GM23338 (cell line): ENCODE data around the gene INPP4B.

ENCODE experiments used
- CREB1 ChIP-seq: fragments of 250-450 bp; sonication (Bioruptor Pico); IDR thresholded peaks from 2 replicates; pipeline ENCODE4 v1.5.0; 2020; ENCODE audit warnings: low read depth, mild to moderate bottlenecking, moderate library complexity
- EZH2 ChIP-seq: fragments of 200-600 bp; sonication (generic); IDR thresholded peaks from one replicate; pipeline ENCODE4 v1.8.0; 2017; ENCODE audit warnings: antibody characterized with exemption, mild to moderate bottlenecking, low read depth; ENCODE audit not compliant: unreplicated experiment
- EZH2phosphoT487 ChIP-seq: fragments of 200-600 bp; sonication (generic); IDR thresholded peaks from one replicate; pipeline ENCODE4 v1.8.1; 2018; ENCODE audit warnings: antibody characterized with exemption; ENCODE audit not compliant: unreplicated experiment
- JUNB ChIP-seq: IDR thresholded peaks from one replicate; pipeline ENCODE4 v1.6.1; 2016; ENCODE audit warnings: antibody characterized with exemption; ENCODE audit not compliant: unreplicated experiment
- NANOG ChIP-seq: IDR thresholded peaks from 2 replicates; pipeline ENCODE4 v1.6.1; 2016; ENCODE audit warnings: antibody characterized with exemption, borderline replicate concordance
- POLR2AphosphoS5 ChIP-seq: IDR thresholded peaks from 2 replicates; pipeline ENCODE4 v1.6.1; 2016; ENCODE audit warnings: antibody characterized with exemption, low read depth
- STAT1 ChIP-seq: IDR thresholded peaks from one replicate; pipeline ENCODE4 v1.6.1; 2016; ENCODE audit warnings: antibody characterized with exemption; ENCODE audit not compliant: unreplicated experiment
- ZNF331 ChIP-seq: fragments of 250-450 bp; sonication (Bioruptor Pico); IDR thresholded peaks from 2 replicates; pipeline ENCODE4 v1.5.0; 2020; ENCODE audit warnings: low read depth, mild to moderate bottlenecking, moderate library complexity
- TF ChIP-seq, protein P1 (sequence below), 2 experiments: fragments of 200-600 bp in 1 of 2; sonication (generic) in 1 of 2; conservative IDR thresholded peaks; 2 replicates each; pipeline versions ENCODE4 v1.5.1 to v1.6.1; 2016 to 2017; ENCODE audit warnings: antibody characterized with exemption in 2 of 2, low read depth in 2 of 2, mild to moderate bottlenecking in 2 of 2, moderate library complexity in 1 of 2
- TF ChIP-seq, protein P2 (sequence below): IDR thresholded peaks from one replicate; pipeline ENCODE4 v1.6.1; 2018; ENCODE audit warnings: antibody characterized with exemption; ENCODE audit not compliant: unreplicated experiment
- TF ChIP-seq, protein P3 (sequence below): IDR thresholded peaks from 2 replicates; pipeline ENCODE4 v1.6.1; 2016; ENCODE audit warnings: antibody characterized with exemption
- TF ChIP-seq, protein P4 (sequence below): fragments of 250-450 bp; sonication (Bioruptor Pico); IDR thresholded peaks from 2 replicates; pipeline ENCODE4 v1.5.0; 2020; ENCODE audit warnings: mild to moderate bottlenecking, moderate library complexity

DNA sequence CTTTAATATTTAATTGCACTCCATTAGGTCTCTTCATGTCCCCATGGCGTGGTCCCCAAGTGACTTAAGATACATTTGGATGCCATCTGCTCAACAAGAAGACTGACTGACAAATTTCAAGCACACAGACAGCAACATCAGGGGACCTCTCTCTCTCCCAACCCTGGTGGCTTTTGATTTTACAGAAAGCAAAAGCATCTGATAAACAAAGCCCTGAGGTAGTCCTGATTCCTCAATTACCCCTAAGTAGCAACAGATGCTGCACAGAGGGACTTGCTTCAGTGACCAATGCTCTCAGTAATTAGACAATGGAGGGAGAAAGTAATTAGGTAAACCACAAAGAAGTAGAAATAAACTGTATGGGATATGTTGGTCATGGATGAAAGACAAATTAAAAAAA, 426.4 kb downstream of the INPP4B start:
- TF ChIP-seq, protein P1, sequence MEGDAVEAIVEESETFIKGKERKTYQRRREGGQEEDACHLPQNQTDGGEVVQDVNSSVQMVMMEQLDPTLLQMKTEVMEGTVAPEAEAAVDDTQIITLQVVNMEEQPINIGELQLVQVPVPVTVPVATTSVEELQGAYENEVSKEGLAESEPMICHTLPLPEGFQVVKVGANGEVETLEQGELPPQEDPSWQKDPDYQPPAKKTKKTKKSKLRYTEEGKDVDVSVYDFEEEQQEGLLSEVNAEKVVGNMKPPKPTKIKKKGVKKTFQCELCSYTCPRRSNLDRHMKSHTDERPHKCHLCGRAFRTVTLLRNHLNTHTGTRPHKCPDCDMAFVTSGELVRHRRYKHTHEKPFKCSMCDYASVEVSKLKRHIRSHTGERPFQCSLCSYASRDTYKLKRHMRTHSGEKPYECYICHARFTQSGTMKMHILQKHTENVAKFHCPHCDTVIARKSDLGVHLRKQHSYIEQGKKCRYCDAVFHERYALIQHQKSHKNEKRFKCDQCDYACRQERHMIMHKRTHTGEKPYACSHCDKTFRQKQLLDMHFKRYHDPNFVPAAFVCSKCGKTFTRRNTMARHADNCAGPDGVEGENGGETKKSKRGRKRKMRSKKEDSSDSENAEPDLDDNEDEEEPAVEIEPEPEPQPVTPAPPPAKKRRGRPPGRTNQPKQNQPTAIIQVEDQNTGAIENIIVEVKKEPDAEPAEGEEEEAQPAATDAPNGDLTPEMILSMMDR (conservative IDR thresholded peaks at IDR 0.05; ENCODE audit: low read depth in 2 of 2), result no peak
- TF ChIP-seq EZH2phosphoT487, result no peak
- TF ChIP-seq, protein P2, sequence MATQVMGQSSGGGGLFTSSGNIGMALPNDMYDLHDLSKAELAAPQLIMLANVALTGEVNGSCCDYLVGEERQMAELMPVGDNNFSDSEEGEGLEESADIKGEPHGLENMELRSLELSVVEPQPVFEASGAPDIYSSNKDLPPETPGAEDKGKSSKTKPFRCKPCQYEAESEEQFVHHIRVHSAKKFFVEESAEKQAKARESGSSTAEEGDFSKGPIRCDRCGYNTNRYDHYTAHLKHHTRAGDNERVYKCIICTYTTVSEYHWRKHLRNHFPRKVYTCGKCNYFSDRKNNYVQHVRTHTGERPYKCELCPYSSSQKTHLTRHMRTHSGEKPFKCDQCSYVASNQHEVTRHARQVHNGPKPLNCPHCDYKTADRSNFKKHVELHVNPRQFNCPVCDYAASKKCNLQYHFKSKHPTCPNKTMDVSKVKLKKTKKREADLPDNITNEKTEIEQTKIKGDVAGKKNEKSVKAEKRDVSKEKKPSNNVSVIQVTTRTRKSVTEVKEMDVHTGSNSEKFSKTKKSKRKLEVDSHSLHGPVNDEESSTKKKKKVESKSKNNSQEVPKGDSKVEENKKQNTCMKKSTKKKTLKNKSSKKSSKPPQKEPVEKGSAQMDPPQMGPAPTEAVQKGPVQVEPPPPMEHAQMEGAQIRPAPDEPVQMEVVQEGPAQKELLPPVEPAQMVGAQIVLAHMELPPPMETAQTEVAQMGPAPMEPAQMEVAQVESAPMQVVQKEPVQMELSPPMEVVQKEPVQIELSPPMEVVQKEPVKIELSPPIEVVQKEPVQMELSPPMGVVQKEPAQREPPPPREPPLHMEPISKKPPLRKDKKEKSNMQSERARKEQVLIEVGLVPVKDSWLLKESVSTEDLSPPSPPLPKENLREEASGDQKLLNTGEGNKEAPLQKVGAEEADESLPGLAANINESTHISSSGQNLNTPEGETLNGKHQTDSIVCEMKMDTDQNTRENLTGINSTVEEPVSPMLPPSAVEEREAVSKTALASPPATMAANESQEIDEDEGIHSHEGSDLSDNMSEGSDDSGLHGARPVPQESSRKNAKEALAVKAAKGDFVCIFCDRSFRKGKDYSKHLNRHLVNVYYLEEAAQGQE, result no peak
- no peak for TF ChIP-seq EZH2
- TF ChIP-seq, protein P3, sequence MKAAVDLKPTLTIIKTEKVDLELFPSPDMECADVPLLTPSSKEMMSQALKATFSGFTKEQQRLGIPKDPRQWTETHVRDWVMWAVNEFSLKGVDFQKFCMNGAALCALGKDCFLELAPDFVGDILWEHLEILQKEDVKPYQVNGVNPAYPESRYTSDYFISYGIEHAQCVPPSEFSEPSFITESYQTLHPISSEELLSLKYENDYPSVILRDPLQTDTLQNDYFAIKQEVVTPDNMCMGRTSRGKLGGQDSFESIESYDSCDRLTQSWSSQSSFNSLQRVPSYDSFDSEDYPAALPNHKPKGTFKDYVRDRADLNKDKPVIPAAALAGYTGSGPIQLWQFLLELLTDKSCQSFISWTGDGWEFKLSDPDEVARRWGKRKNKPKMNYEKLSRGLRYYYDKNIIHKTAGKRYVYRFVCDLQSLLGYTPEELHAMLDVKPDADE, result no peak
- TF ChIP-seq, protein P4, sequence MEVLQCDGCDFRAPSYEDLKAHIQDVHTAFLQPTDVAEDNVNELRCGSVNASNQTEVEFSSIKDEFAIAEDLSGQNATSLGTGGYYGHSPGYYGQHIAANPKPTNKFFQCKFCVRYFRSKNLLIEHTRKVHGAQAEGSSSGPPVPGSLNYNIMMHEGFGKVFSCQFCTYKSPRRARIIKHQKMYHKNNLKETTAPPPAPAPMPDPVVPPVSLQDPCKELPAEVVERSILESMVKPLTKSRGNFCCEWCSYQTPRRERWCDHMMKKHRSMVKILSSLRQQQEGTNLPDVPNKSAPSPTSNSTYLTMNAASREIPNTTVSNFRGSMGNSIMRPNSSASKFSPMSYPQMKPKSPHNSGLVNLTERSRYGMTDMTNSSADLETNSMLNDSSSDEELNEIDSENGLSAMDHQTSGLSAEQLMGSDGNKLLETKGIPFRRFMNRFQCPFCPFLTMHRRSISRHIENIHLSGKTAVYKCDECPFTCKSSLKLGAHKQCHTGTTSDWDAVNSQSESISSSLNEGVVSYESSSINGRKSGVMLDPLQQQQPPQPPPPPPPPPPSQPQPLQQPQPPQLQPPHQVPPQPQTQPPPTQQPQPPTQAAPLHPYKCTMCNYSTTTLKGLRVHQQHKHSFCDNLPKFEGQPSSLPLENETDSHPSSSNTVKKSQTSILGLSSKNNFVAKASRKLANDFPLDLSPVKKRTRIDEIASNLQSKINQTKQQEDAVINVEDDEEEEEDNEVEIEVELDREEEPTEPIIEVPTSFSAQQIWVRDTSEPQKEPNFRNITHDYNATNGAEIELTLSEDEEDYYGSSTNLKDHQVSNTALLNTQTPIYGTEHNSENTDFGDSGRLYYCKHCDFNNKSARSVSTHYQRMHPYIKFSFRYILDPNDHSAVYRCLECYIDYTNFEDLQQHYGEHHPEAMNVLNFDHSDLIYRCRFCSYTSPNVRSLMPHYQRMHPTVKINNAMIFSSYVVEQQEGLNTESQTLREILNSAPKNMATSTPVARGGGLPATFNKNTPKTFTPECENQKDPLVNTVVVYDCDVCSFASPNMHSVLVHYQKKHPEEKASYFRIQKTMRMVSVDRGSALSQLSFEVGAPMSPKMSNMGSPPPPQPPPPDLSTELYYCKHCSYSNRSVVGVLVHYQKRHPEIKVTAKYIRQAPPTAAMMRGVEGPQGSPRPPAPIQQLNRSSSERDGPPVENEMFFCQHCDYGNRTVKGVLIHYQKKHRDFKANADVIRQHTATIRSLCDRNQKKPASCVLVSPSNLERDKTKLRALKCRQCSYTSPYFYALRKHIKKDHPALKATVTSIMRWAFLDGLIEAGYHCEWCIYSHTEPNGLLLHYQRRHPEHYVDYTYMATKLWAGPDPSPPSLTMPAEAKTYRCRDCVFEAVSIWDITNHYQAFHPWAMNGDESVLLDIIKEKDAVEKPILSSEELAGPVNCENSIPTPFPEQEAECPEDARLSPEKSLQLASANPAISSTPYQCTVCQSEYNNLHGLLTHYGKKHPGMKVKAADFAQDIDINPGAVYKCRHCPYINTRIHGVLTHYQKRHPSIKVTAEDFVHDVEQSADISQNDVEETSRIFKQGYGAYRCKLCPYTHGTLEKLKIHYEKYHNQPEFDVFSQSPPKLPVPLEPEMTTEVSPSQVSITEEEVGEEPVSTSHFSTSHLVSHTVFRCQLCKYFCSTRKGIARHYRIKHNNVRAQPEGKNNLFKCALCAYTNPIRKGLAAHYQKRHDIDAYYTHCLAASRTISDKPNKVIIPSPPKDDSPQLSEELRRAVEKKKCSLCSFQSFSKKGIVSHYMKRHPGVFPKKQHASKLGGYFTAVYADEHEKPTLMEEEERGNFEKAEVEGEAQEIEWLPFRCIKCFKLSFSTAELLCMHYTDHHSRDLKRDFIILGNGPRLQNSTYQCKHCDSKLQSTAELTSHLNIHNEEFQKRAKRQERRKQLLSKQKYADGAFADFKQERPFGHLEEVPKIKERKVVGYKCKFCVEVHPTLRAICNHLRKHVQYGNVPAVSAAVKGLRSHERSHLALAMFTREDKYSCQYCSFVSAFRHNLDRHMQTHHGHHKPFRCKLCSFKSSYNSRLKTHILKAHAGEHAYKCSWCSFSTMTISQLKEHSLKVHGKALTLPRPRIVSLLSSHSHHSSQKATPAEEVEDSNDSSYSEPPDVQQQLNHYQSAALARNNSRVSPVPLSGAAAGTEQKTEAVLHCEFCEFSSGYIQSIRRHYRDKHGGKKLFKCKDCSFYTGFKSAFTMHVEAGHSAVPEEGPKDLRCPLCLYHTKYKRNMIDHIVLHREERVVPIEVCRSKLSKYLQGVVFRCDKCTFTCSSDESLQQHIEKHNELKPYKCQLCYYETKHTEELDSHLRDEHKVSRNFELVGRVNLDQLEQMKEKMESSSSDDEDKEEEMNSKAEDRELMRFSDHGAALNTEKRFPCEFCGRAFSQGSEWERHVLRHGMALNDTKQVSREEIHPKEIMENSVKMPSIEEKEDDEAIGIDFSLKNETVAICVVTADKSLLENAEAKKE (CRISPR knock-in tag), result no peak
- TF ChIP-seq POLR2AphosphoS5, result no peak
- no peak for TF ChIP-seq STAT1
- no peak for TF ChIP-seq JUNB
- TF ChIP-seq ZNF331 (CRISPR knock-in tag), result no peak
- TF ChIP-seq NANOG, result no peak
- TF ChIP-seq CREB1, result no peak
